GM18867 (cell line): ENCODE results near the gene TRIM62.

ENCODE experiments used
- ATAC-seq: cut with Tn5 transposase; IDR thresholded peaks from one replicate; pipeline ENCODE4 v1.9.1; 2021; ENCODE audit warnings: mild to moderate bottlenecking, moderate library complexity; ENCODE audit not compliant: unreplicated experiment

The TRIM62 gene

GRCh38 chr1:33181921-33182341, at the start of gene TRIM62:
TSS of gene TRIM62 (minus strand) at chr1:33182043. CDS start at chr1:33181432, 611 bp downstream.
- ATAC-seq: peak; percentile 51

- ATAC-seq: no peak
Measured at GRCh38 chr1:33231166-33231565, 49.3 kb upstream of the TRIM62 start.

GRCh38 chr1:33228935-33229487, 47.2 kb upstream of the TRIM62 start:
- no peak for ATAC-seq

- no peak for ATAC-seq
Measured at GRCh38 chr1:33225586-33225985, 43.7 kb upstream of the TRIM62 start.

- no peak for ATAC-seq
Measured at GRCh38 chr1:33224166-33224707, 42.4 kb upstream of the TRIM62 start.

GRCh38 chr1:33222381-33222780, 40.5 kb upstream of the TRIM62 start:
- no peak for ATAC-seq

GRCh38 chr1:33221385-33221758, 39.5 kb upstream of the TRIM62 start:
- ATAC-seq: no peak

- ATAC-seq: no peak
Measured at GRCh38 chr1:33220676-33221384, 39.0 kb upstream of the TRIM62 start.

GRCh38 chr1:33219886-33220661, 38.2 kb upstream of the TRIM62 start:
- no peak for ATAC-seq

- no peak for ATAC-seq
Measured at GRCh38 chr1:33211972-33212371, 30.1 kb upstream of the TRIM62 start.

GRCh38 chr1:33206340-33206739, 24.5 kb upstream of the TRIM62 start:
- no peak for ATAC-seq

GRCh38 chr1:33195556-33195955, 13.7 kb upstream of the TRIM62 start:
- ATAC-seq: no peak

- ATAC-seq: no peak
Measured at GRCh38 chr1:33191731-33192275, 10.0 kb upstream of the TRIM62 start.

GRCh38 chr1:33190701-33191100, 8.9 kb upstream of the TRIM62 start:
- ATAC-seq: no peak

- no peak for ATAC-seq
Measured at GRCh38 chr1:33188572-33189275, 6.9 kb upstream of the TRIM62 start.

- no peak for ATAC-seq
Measured at GRCh38 chr1:33186936-33187335, 5.1 kb upstream of the TRIM62 start.

- ATAC-seq: no peak
Measured at GRCh38 chr1:33185541-33185940, 3.7 kb upstream of the TRIM62 start.

- no peak for ATAC-seq
Measured at GRCh38 chr1:33183306-33183705, 1.5 kb upstream of the TRIM62 start.

- no peak for ATAC-seq
Measured at GRCh38 chr1:33182896-33183295, 1.1 kb upstream of the TRIM62 start.

- no peak for ATAC-seq
Measured at GRCh38 chr1:33182401-33182841, 578 bp upstream of the TRIM62 start.
